ENCODE results near the gene GARIN3. TPM values are rescaled to one million over a fixed set of nuclear protein-coding genes. Genes with fewer than 3 reads are reported as not detected.

Gene GARIN3
- total RNA-seq, 1 donor from 2014 or later: not detected

- no peak overlapping the region for H3K27ac Mint-ChIP-seq (ENCODE audit: unreplicated experiment)
- no peaks in the 10 kb centered on the region for H3K9me3 Mint-ChIP-seq (ENCODE audit: low read depth)
- H3K4me3 Mint-ChIP-seq (ENCODE audit: unreplicated experiment): no peak overlapping the region
- no peaks in the 10 kb centered on the region for H3K36me3 Mint-ChIP-seq (ENCODE audit: low read depth)
- TF ChIP-seq, protein P1, sequence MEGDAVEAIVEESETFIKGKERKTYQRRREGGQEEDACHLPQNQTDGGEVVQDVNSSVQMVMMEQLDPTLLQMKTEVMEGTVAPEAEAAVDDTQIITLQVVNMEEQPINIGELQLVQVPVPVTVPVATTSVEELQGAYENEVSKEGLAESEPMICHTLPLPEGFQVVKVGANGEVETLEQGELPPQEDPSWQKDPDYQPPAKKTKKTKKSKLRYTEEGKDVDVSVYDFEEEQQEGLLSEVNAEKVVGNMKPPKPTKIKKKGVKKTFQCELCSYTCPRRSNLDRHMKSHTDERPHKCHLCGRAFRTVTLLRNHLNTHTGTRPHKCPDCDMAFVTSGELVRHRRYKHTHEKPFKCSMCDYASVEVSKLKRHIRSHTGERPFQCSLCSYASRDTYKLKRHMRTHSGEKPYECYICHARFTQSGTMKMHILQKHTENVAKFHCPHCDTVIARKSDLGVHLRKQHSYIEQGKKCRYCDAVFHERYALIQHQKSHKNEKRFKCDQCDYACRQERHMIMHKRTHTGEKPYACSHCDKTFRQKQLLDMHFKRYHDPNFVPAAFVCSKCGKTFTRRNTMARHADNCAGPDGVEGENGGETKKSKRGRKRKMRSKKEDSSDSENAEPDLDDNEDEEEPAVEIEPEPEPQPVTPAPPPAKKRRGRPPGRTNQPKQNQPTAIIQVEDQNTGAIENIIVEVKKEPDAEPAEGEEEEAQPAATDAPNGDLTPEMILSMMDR (IDR thresholded peaks at IDR 0.05): no peak
- peaks cover 30% of the 10 kb centered on the region for H3K27me3 Mint-ChIP-seq (ENCODE audit: low read depth)
- no peak for DNase-seq (ENCODE audit: low spot score)
- H3K4me1 Mint-ChIP-seq (ENCODE audit: low read depth): no peaks in the 10 kb centered on the region
These were observed 35.8 kb upstream of the GARIN3 start for GRCh38 chr5:157201857-157202256.

DNA sequence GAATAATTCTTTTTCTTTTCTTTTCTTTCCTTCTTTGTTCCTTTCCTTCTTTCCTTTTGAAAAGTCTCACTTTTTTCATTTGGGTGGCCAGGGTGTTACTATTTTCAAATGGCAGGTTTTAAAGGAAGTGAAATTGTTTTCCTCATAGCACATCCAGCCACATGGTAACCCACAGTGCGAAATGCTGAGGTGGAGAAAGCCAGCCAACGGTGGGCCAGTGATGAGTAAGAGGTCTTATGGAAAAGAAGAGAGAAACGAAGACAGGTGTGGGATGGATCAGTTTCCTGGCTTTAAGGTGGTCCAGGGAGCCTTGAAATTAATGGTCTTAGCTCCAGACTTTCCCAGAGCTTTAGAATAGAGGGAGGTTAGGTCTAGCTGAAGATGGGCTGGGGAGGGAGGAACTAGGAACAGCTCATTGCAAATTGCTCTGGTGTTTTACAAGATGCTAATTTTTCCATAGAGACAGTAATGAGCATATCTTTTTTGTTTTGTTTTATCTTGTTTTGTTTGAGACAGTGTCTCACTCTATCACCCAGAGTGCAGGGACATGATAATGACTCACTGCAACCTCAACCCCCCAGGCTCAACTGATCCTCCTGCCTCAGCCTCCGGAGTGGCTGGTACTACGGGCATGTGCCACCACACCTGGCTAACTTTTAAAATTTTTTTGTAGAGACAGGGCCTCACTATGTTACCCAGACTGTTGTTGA, 32.4 kb upstream of the GARIN3 start:
- Mint-ChIP-seq H3K9me3 (ENCODE audit: low read depth) (no peaks in the 10 kb centered on the region), H3K4me1 (ENCODE audit: low read depth) (no peaks in the 10 kb centered on the region), H3K36me3 (ENCODE audit: low read depth) (no peaks in the 10 kb centered on the region), H3K4me3 (ENCODE audit: unreplicated experiment) (no peak overlapping the region), H3K27me3 (ENCODE audit: low read depth) (peaks cover 50% of the 10 kb centered on the region), H3K27ac (ENCODE audit: unreplicated experiment) (no peak overlapping the region)
- no peak for DNase-seq (ENCODE audit: low spot score)
- TF ChIP-seq, protein P1 (IDR thresholded peaks at IDR 0.05): no peak

DNA sequence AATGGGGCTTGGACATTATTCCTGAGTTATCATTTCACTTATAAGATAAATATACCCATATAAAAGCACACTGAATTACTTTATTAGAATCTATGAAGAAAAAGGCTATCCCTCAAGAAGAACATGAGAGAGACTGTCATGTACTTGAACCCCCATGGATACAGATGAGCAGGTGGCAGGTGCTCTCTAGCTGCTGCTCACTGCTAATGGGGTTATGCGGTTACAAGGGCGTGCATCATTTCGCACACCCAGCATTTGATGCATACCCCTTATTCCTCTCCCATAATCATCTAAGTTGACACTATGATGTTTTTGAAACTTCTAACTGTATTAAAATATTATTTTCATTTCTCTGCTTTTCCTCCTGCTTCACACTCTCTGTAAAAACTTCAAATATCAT, 31.0 kb upstream of the GARIN3 start:
- no peak for DNase-seq (ENCODE audit: low spot score)
- TF ChIP-seq, protein P1 (IDR thresholded peaks at IDR 0.05): no peak
- H3K9me3 Mint-ChIP-seq (ENCODE audit: low read depth): peaks cover 3% of the 10 kb centered on the region
- H3K36me3 Mint-ChIP-seq (ENCODE audit: low read depth): peaks cover 2% of the 10 kb centered on the region
- H3K27ac Mint-ChIP-seq (ENCODE audit: unreplicated experiment): no peak overlapping the region
- H3K4me3 Mint-ChIP-seq (ENCODE audit: unreplicated experiment): no peak overlapping the region
- H3K27me3 Mint-ChIP-seq (ENCODE audit: low read depth): peaks cover 57% of the 10 kb centered on the region
- no peaks in the 10 kb centered on the region for H3K4me1 Mint-ChIP-seq (ENCODE audit: low read depth)

DNA sequence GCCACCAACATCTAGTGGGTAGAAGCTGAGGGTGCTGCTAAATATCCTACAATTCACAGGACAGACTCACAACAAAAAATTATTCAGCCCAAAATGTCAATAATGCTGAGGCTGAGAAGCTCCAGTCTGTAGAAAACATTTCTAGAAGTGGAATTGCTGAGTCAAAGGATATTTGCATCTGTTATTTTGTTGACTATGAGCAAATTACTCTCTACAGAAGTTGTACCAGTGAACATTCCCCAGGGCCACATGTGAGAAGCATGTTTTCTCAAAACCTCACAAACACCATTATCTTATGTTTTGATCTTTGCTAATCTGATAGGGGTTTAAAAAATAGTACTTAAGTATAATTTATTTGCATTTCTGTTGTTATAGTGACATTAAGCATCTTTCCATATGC, 30.0 kb upstream of the GARIN3 start:
- TF ChIP-seq, protein P1 (IDR thresholded peaks at IDR 0.05): no peak
- H3K36me3 Mint-ChIP-seq (ENCODE audit: low read depth): peaks cover 2% of the 10 kb centered on the region
- no peak overlapping the region for H3K4me3 Mint-ChIP-seq (ENCODE audit: unreplicated experiment)
- peaks cover 3% of the 10 kb centered on the region for H3K9me3 Mint-ChIP-seq (ENCODE audit: low read depth)
- no peak for DNase-seq (ENCODE audit: low spot score)
- H3K27ac Mint-ChIP-seq (ENCODE audit: unreplicated experiment): no peak overlapping the region
- H3K4me1 Mint-ChIP-seq (ENCODE audit: low read depth): no peaks in the 10 kb centered on the region
- H3K27me3 Mint-ChIP-seq (ENCODE audit: low read depth): peaks cover 59% of the 10 kb centered on the region

GRCh38 chr5:157193699-157194424, 27.8 kb upstream of the GARIN3 start:
- no peak overlapping the region for H3K4me3 Mint-ChIP-seq (ENCODE audit: unreplicated experiment)
- H3K4me1 Mint-ChIP-seq (ENCODE audit: low read depth): no peaks in the 10 kb centered on the region
- peaks cover 2% of the 10 kb centered on the region for H3K36me3 Mint-ChIP-seq (ENCODE audit: low read depth)
- TF ChIP-seq, protein P1 (IDR thresholded peaks at IDR 0.05): no peak
- H3K27me3 Mint-ChIP-seq (ENCODE audit: low read depth): peaks cover 57% of the 10 kb centered on the region
- DNase-seq (ENCODE audit: low spot score): no peak
- peaks cover 3% of the 10 kb centered on the region for H3K9me3 Mint-ChIP-seq (ENCODE audit: low read depth)
- H3K27ac Mint-ChIP-seq (ENCODE audit: unreplicated experiment): no peak overlapping the region

Data from chondrocyte (in vitro differentiated cells).